Type B pancreatic cell (in vitro differentiated cells): Measurements from ENCODE around the gene CEP20. TPM values are rescaled to one million over a fixed set of nuclear protein-coding genes. Genes with fewer than 3 reads are reported as not detected.

ENCODE experiments used
- DNase-seq: peaks from one replicate; pipeline ENCODE4 v3.0.0; 2021; ENCODE audit warnings: mixed read lengths; ENCODE audit not compliant: unreplicated experiment; ENCODE audit errors: extremely low spot score
- H3K27ac Mint-ChIP-seq: 2 replicates; pipeline ENCODE4 v1.8.0; 2021; ENCODE audit warnings: mild to moderate bottlenecking, mixed read lengths
- H3K27me3 Mint-ChIP-seq: 2 replicates; pipeline ENCODE4 v1.8.0; 2021; ENCODE audit warnings: mixed read lengths
- H3K36me3 Mint-ChIP-seq: 2 replicates; pipeline ENCODE4 v1.8.0; 2021; ENCODE audit warnings: mixed read lengths
- H3K4me1 Mint-ChIP-seq: one replicate; pipeline ENCODE4 v1.8.0; 2021; ENCODE audit warnings: mixed read lengths; ENCODE audit not compliant: unreplicated experiment
- H3K4me3 Mint-ChIP-seq: 2 replicates; pipeline ENCODE4 v1.8.0; 2021; ENCODE audit warnings: mild to moderate bottlenecking, mixed read lengths
- H3K9me3 Mint-ChIP-seq: 2 replicates; pipeline ENCODE4 v1.8.0; 2021; ENCODE audit warnings: mixed read lengths
- CTCF ChIP-seq: fragments of 200-600 bp; sonication (generic); conservative IDR thresholded peaks from 2 replicates; pipeline ENCODE4 v1.5.0; 2021; ENCODE audit warnings: antibody characterized with exemption, mild to moderate bottlenecking
- total RNA-seq: library from RNA; stranded (reverse); gene quantifications from 2 replicates; pipeline ENCODE4 v1.2.1, GENCODE V29; 2021; ENCODE audit warnings: low replicate concordance

The CEP20 gene
- total RNA-seq, 1 donor from 2014 or later, result 25.4 TPM

GRCh38 chr16:15879255-15879811 lies 9.1 kb downstream of the CEP20 start:
- Mint-ChIP-seq H3K27me3 (no peaks in the 10 kb centered on the region), H3K36me3 (peaks cover 11% of the 10 kb centered on the region), H3K4me1 (peaks cover 5% of the 10 kb centered on the region), H3K9me3 (no peaks in the 10 kb centered on the region), H3K4me3 (no peak overlapping the region), H3K27ac (peak overlapping the region; percentile 7)
- TF ChIP-seq CTCF, result no peak
- DNase-seq, result no peak

GRCh38 chr16:15876503-15876902 lies 11.9 kb downstream of the CEP20 start:
- H3K4me1 Mint-ChIP-seq, result peaks cover 5% of the 10 kb centered on the region
- DNase-seq, result no peak
- peaks cover 12% of the 10 kb centered on the region for H3K36me3 Mint-ChIP-seq
- H3K9me3 Mint-ChIP-seq, result no peaks in the 10 kb centered on the region
- H3K27me3 Mint-ChIP-seq, result no peaks in the 10 kb centered on the region
- no peak for TF ChIP-seq CTCF
- no peak overlapping the region for H3K27ac Mint-ChIP-seq
- H3K4me3 Mint-ChIP-seq, result no peak overlapping the region

- Mint-ChIP-seq H3K4me1 (no peaks in the 10 kb centered on the region), H3K4me3 (no peak overlapping the region), H3K27me3 (no peaks in the 10 kb centered on the region), H3K36me3 (peaks cover 17% of the 10 kb centered on the region), H3K9me3 (no peaks in the 10 kb centered on the region), H3K27ac (peak overlapping the region; percentile 53)
- TF ChIP-seq CTCF, result peak; percentile 80
- no peak for DNase-seq
Measured at GRCh38 chr16:15874745-15875314, 13.6 kb downstream of the CEP20 start.

GRCh38 chr16:15873737-15874136 lies 14.7 kb downstream of the CEP20 start:
- H3K36me3 Mint-ChIP-seq, result peaks cover 18% of the 10 kb centered on the region
- H3K27ac Mint-ChIP-seq, result no peak overlapping the region

GRCh38 chr16:15873301-15873700 lies 15.1 kb downstream of the CEP20 start:
- Mint-ChIP-seq H3K9me3 (no peaks in the 10 kb centered on the region), H3K4me1 (no peaks in the 10 kb centered on the region), H3K36me3 (peaks cover 18% of the 10 kb centered on the region), H3K4me3 (no peak overlapping the region), H3K27ac (no peak overlapping the region), H3K27me3 (no peaks in the 10 kb centered on the region)
- no peak for DNase-seq
- TF ChIP-seq CTCF, result no peak

More at GRCh38 chr16:15873737-15874136, 14.7 kb downstream of the CEP20 start:
- no peak for DNase-seq
- Mint-ChIP-seq H3K4me1 (no peaks in the 10 kb centered on the region), H3K9me3 (no peaks in the 10 kb centered on the region), H3K4me3 (no peak overlapping the region), H3K27me3 (no peaks in the 10 kb centered on the region)
- no peak for TF ChIP-seq CTCF
